H9 (cell line): Measurements from ENCODE around the gene CLEC2L. TPM values are rescaled to one million over a fixed set of nuclear protein-coding genes. Genes with fewer than 3 reads are reported as not detected.

Experiments
- DNase-seq: peaks from one replicate; pipeline ENCODE4 v3.0.0-alpha.2; 2017
- H2AFZ ChIP-seq: one replicate; pipeline ENCODE4 v1.6.1; 2013; ENCODE audit warnings: mild to moderate bottlenecking, low read length, control low read depth, moderate library complexity
- H2AK5ac ChIP-seq: 2 replicates; pipeline ENCODE4 v1.6.1; 2013; ENCODE audit warnings: low read length, control low read depth, mixed read lengths; ENCODE audit not compliant: insufficient read length
- H2BK120ac ChIP-seq: one replicate; pipeline ENCODE4 v1.6.1; 2013; ENCODE audit warnings: low read depth, mild to moderate bottlenecking, low read length, control low read depth, inconsistent platforms; ENCODE audit not compliant: poor library complexity, severe bottlenecking
- H2BK12ac ChIP-seq: 2 replicates; pipeline ENCODE4 v1.6.1; 2013; ENCODE audit warnings: low read length, control low read depth, mixed read lengths, low read depth; ENCODE audit not compliant: insufficient read length
- H2BK15ac ChIP-seq: 2 replicates; pipeline ENCODE4 v1.6.1; 2013; ENCODE audit warnings: low read depth, low read length, control low read depth
- H2BK20ac ChIP-seq: one replicate; pipeline ENCODE4 v1.6.1; 2013; ENCODE audit warnings: low read depth, mild to moderate bottlenecking, low read length, control low read depth, inconsistent platforms; ENCODE audit not compliant: poor library complexity, severe bottlenecking
- H2BK5ac ChIP-seq: 2 replicates; pipeline ENCODE4 v1.6.1; 2013; ENCODE audit warnings: low read length, control low read depth, mixed read lengths; ENCODE audit not compliant: insufficient read length
- H3K14ac ChIP-seq: 2 replicates; pipeline ENCODE4 v1.6.1; 2013; ENCODE audit warnings: low read length, control low read depth; ENCODE audit not compliant: insufficient read depth
- H3K18ac ChIP-seq: 2 replicates; pipeline ENCODE4 v1.6.1; 2013; ENCODE audit warnings: low read depth, mild to moderate bottlenecking, mixed read lengths, low read length, control low read depth; ENCODE audit not compliant: insufficient read length
- H3K23ac ChIP-seq: 2 replicates; pipeline ENCODE4 v1.6.1; 2013; ENCODE audit warnings: low read length, control low read depth, mixed read lengths, low read depth; ENCODE audit not compliant: insufficient read length
- H3K23me2 ChIP-seq: 2 replicates; pipeline ENCODE4 v1.6.1; 2013; ENCODE audit warnings: low read depth, mild to moderate bottlenecking, mixed read lengths, low read length, control low read depth; ENCODE audit not compliant: insufficient read length, poor library complexity, severe bottlenecking
- H3K27ac ChIP-seq: 2 replicates; pipeline ENCODE4 v1.5.1; 2013; ENCODE audit warnings: low read length, control low read depth, mixed read lengths, low read depth; ENCODE audit not compliant: insufficient read length
- H3K27me3 ChIP-seq: 2 replicates; pipeline ENCODE4 v1.6.1; 2013; ENCODE audit warnings: low read length, control low read depth, inconsistent platforms; ENCODE audit not compliant: insufficient read depth
- H3K4ac ChIP-seq: 2 replicates; pipeline ENCODE4 v1.6.1; 2013; ENCODE audit warnings: low read depth, mild to moderate bottlenecking, control low read depth, inconsistent platforms, low read length, moderate library complexity
- H3K4me1 ChIP-seq: 2 replicates; pipeline ENCODE4 v1.6.1; 2013; ENCODE audit warnings: low read length, control low read depth, inconsistent platforms; ENCODE audit not compliant: insufficient read depth
- H3K4me2 ChIP-seq: 2 replicates; pipeline ENCODE4 v1.6.1; 2013; ENCODE audit warnings: low read length, control low read depth, mixed read lengths; ENCODE audit not compliant: insufficient read length, insufficient read depth
- H3K56ac ChIP-seq: 2 replicates; pipeline ENCODE4 v1.6.1; 2013; ENCODE audit warnings: low read depth, mild to moderate bottlenecking, mixed read lengths, low read length, control low read depth; ENCODE audit not compliant: insufficient read length
- H3K79me1 ChIP-seq: 2 replicates; pipeline ENCODE4 v1.6.1; 2013; ENCODE audit warnings: low read depth, mild to moderate bottlenecking, moderate library complexity, low read length, control low read depth, inconsistent platforms; ENCODE audit not compliant: insufficient read depth, poor library complexity, severe bottlenecking
- H3K79me2 ChIP-seq: 2 replicates; pipeline ENCODE4 v1.6.1; 2013; ENCODE audit warnings: low read length, control low read depth, inconsistent platforms; ENCODE audit not compliant: insufficient read depth
- H3K9ac ChIP-seq: 2 replicates; pipeline ENCODE4 v1.6.1; 2013; ENCODE audit warnings: low read length, control low read depth, mixed read lengths; ENCODE audit not compliant: insufficient read length; ENCODE audit errors: extremely low read depth
- H3K9me3 ChIP-seq: one replicate; pipeline ENCODE4 v1.6.1; 2013; ENCODE audit warnings: low read depth, low read length, inconsistent platforms; ENCODE audit not compliant: control insufficient read depth
- H3T11ph ChIP-seq: one replicate; pipeline ENCODE4 v1.6.1; 2013; ENCODE audit warnings: mild to moderate bottlenecking, low read length, control low read depth, inconsistent platforms
- H4K20me1 ChIP-seq: one replicate; pipeline ENCODE4 v1.6.1; 2013; ENCODE audit not compliant: control insufficient read depth, insufficient read length, insufficient read depth
- H4K5ac ChIP-seq: 2 replicates; pipeline ENCODE4 v1.6.1; 2013; ENCODE audit warnings: low read depth, mild to moderate bottlenecking, mixed read lengths, low read length, control low read depth; ENCODE audit not compliant: insufficient read length
- H4K8ac ChIP-seq: replicated peaks from 2 replicates; pipeline ENCODE4 v1.6.1; 2013; ENCODE audit warnings: low read length, control low read depth, mixed read lengths, low read depth; ENCODE audit not compliant: insufficient read length
- H4K91ac ChIP-seq: 2 replicates; pipeline ENCODE4 v1.6.1; 2013; ENCODE audit warnings: low read depth, mild to moderate bottlenecking, moderate library complexity, mixed read lengths, low read length, control low read depth; ENCODE audit not compliant: insufficient read length
- H3K27ac Mint-ChIP-seq, 3 experiments: 2 replicates in 2 of 3; 3 replicates in 1 of 3; pipeline ENCODE4 v1.8.0; 2020 to 2021; ENCODE audit warnings: mixed read lengths in 3 of 3, mild to moderate bottlenecking in 1 of 3, moderate library complexity in 1 of 3
- H3K27me3 Mint-ChIP-seq: 2 replicates; pipeline ENCODE4 v1.8.0; 2021; ENCODE audit warnings: low read depth, mild to moderate bottlenecking, moderate library complexity, mixed read lengths
- H3K36me3 Mint-ChIP-seq, 3 experiments: 2 replicates in 2 of 3; 3 replicates in 1 of 3; pipeline ENCODE4 v1.8.0; 2020 to 2021; ENCODE audit warnings: low read depth in 3 of 3, mixed read lengths in 3 of 3; ENCODE audit not compliant: insufficient read depth in 1 of 3
- H3K4me1 Mint-ChIP-seq, 2 experiments: 2 replicates each; pipeline ENCODE4 v1.8.0; 2020; ENCODE audit warnings: mixed read lengths in 2 of 2
- H3K4me3 Mint-ChIP-seq, 2 experiments: 2 replicates in 1 of 2; 3 replicates in 1 of 2; pipeline ENCODE4 v1.8.0; 2020 to 2021; ENCODE audit warnings: mild to moderate bottlenecking in 2 of 2, mixed read lengths in 2 of 2, moderate library complexity in 1 of 2
- H3K9me3 Mint-ChIP-seq, 2 experiments: 2 replicates in 1 of 2; 3 replicates in 1 of 2; pipeline ENCODE4 v1.8.0; 2020; ENCODE audit warnings: mild to moderate bottlenecking in 2 of 2, mixed read lengths in 2 of 2, moderate library complexity in 1 of 2
- CTCF ChIP-seq: fragments of 200-600 bp; sonication (generic); conservative IDR thresholded peaks from 3 replicates; pipeline ENCODE4 v1.8.0; 2021; ENCODE audit warnings: antibody characterized with exemption, mild to moderate bottlenecking
- WGBS: extraction: QIAGEN DNeasy Blood & Tissue Kit; methylation state at CpG from one replicate; pipeline ENCODE4 v1.1.7; 2013; ENCODE audit warnings: missing lambda C conversion rate, low lambda C conversion rate, mixed read lengths; ENCODE audit not compliant: insufficient read length; ENCODE audit errors: extremely low coverage; 5-methylcytosine and 5-hydroxymethylcytosine counted together
- total RNA-seq: library from RNA; stranded (reverse); gene quantifications from 2 replicates; pipeline ENCODE4 v1.2.1, GENCODE V29; 2021

CLEC2L gene
- total RNA-seq, 1 experiment from 2014 or later: 0.74 TPM

- DNase-seq: peak; percentile 57
- H2BK12ac ChIP-seq: no peak overlapping the region
- WGBS: no CpG with 5 or more reads among the region's 38 CpGs
Observed at GRCh38 chr7:139572704-139573385, 49.4 kb downstream of the CLEC2L start.

More at GRCh38 chr7:139572704-139573385, 49.4 kb downstream of the CLEC2L start:
- TF ChIP-seq CTCF: no peak; the same call in 2 of the 3 replicates
- no peaks in the 10 kb centered on the region for H3K23me2 ChIP-seq
- H4K20me1 ChIP-seq: no peaks in the 10 kb centered on the region
- no peak overlapping the region for H3K9ac ChIP-seq
- peak overlapping the region; percentile 49; the same call in 1 of the 2 replicates for H3K14ac ChIP-seq
- peaks cover 0 to 5% (median 2%) of the 10 kb centered on the region in 3 experiments; a peak in 2 of 7 replicates for H3K36me3 Mint-ChIP-seq
- H2BK15ac ChIP-seq: no peak overlapping the region
- no peak overlapping the region for H3K27ac Mint-ChIP-seq
- no peak overlapping the region for H4K91ac ChIP-seq
- no peaks in the 10 kb centered on the region for H3K27me3 ChIP-seq
- H2BK120ac ChIP-seq: no peak overlapping the region
- no peaks in the 10 kb centered on the region; the same call in 1 of the 2 replicates for H3K27me3 Mint-ChIP-seq
- H4K8ac ChIP-seq: no peak overlapping the region
- no peak overlapping the region for H2AK5ac ChIP-seq
- H3K4me2 ChIP-seq: no peak overlapping the region
- H3K4me1 ChIP-seq: no peaks in the 10 kb centered on the region
- H3K18ac ChIP-seq: peak overlapping the region; percentile 11
- H2AFZ ChIP-seq: no peak overlapping the region
- H2BK5ac ChIP-seq: no peak overlapping the region
- H3K9me3 Mint-ChIP-seq: no peaks in the 10 kb centered on the region
- H3T11ph ChIP-seq: no peak overlapping the region
- H3K9me3 ChIP-seq: no peaks in the 10 kb centered on the region
- H3K4ac ChIP-seq: no peak overlapping the region
- peaks cover 6 to 14% of the 10 kb centered on the region in 2 experiments for H3K4me1 Mint-ChIP-seq
- no peaks in the 10 kb centered on the region for H3K79me1 ChIP-seq
- no peak overlapping the region for H3K56ac ChIP-seq
- H3K79me2 ChIP-seq: no peaks in the 10 kb centered on the region
- no peak overlapping the region for H3K4me3 Mint-ChIP-seq
- no peak overlapping the region for H2BK20ac ChIP-seq
- no peak overlapping the region for H3K27ac ChIP-seq
- no peak overlapping the region for H4K5ac ChIP-seq
- no peak overlapping the region for H3K23ac ChIP-seq
